K562 (cell line): Measurements from ENCODE around the gene MROH8. TPM values are rescaled to one million over a fixed set of nuclear protein-coding genes. Genes with fewer than 3 reads are reported as not detected.

Experiments
- ATAC-seq: fragments of 200-7000 bp; cut with Tn5 transposase; 3 replicates; pipeline ENCODE4 v1.9.1; 2020; ENCODE audit warnings: moderate library complexity
- BruUV-seq: library from RNA; stranded (reverse); fragments of 400-500 nt; replicated peaks from 2 replicates; lab custom pipeline; 2021; lab: Mats Ljungman, UMichigan
- CTCF ChIA-PET: fragments of 300-600 bp; formaldehyde crosslinking; extraction: SDS; loops from one replicate; lab custom pipeline; 2021; ENCODE audit warnings: low intra/inter-chr PET ratio; lab: Yijun Ruan, JAX
- POLR2A ChIA-PET: fragments of 300-600, 350-650 bp; sonication (Branson Sonifier 250); formaldehyde crosslinking; extraction: SDS; loops from one replicate; lab custom pipeline; 2021; ENCODE audit warnings: antibody characterized with exemption, inconsistent platforms; lab: Yijun Ruan, JAX
- DNase-seq, 4 experiments: peaks; one replicate each; pipeline versions ENCODE4 v3.0.0 to v3.0.0-alpha.2; 2011 to 2018; ENCODE audit warnings: low spot score in 3 of 4, mixed read lengths in 3 of 4; ENCODE audit errors: extremely low read depth in 1 of 4
- FAIRE-seq: peaks from 2 replicates; lab custom pipeline; 2011; peaks lifted over from hg19 to GRCh38; lab: Jason Lieb, UNC
- H2AFZ ChIP-seq: 2 replicates; pipeline ENCODE4 v1.6.0; 2011; ENCODE audit warnings: low read depth, low read length, control low read depth, inconsistent platforms
- H3K27ac ChIP-seq: fragments of 200-600 bp; 3 replicates; pipeline ENCODE4 v1.8.0; 2011; ENCODE audit warnings: low read depth, mild to moderate bottlenecking, control low read depth, inconsistent platforms, low read length, moderate library complexity, mixed read lengths; ENCODE audit errors: extremely low read depth
- H3K27me3 ChIP-seq, 2 experiments: fragments of 300-600 bp in 1 of 2; 2 replicates in 1 of 2; 3 replicates in 1 of 2; pipeline versions ENCODE4 v1.6.0 to v1.8.0; 2011; ENCODE audit warnings: inconsistent platforms in 2 of 2, low read length in 2 of 2, mild to moderate bottlenecking in 1 of 2, mixed read lengths in 1 of 2, moderate library complexity in 1 of 2; ENCODE audit not compliant: control insufficient read depth in 2 of 2, insufficient read depth in 2 of 2
- H3K36me3 ChIP-seq: fragments of 300-600 bp; 3 replicates; pipeline ENCODE4 v1.8.0; 2011; ENCODE audit warnings: mild to moderate bottlenecking, low read length, inconsistent platforms; ENCODE audit not compliant: control insufficient read depth, insufficient read depth
- H3K4me1 ChIP-seq, 2 experiments: fragments of 200-600 bp in 1 of 2; replicated peaks in 1 of 2; 2 replicates in 1 of 2; 3 replicates in 1 of 2; pipeline versions ENCODE4 v1.5.1 to v1.8.0; 2011; ENCODE audit warnings: inconsistent platforms in 2 of 2, low read length in 2 of 2, mild to moderate bottlenecking in 1 of 2, mixed read lengths in 1 of 2, moderate library complexity in 1 of 2; ENCODE audit not compliant: control insufficient read depth in 2 of 2, insufficient read depth in 2 of 2
- H3K4me2 ChIP-seq: 2 replicates; pipeline ENCODE4 v1.6.1; 2011; ENCODE audit warnings: low read length, control low read depth, inconsistent platforms, mixed read lengths; ENCODE audit not compliant: insufficient read depth
- H3K4me3 ChIP-seq: fragments of 200-600 bp; sonication (generic), shearing (Covaris generic); 2 replicates; pipeline ENCODE4 v1.5.1; 2016; ENCODE audit warnings: control low read depth, inconsistent platforms
- H3K79me2 ChIP-seq: fragments of 200-600 bp; 3 replicates; pipeline ENCODE4 v1.8.0; 2011; ENCODE audit warnings: low read length, inconsistent platforms; ENCODE audit not compliant: control insufficient read depth, insufficient read depth
- H3K9ac ChIP-seq, 2 experiments: 2 replicates each; pipeline versions ENCODE4 v1.6.0 to v1.6.1; 2011; ENCODE audit warnings: low read depth in 2 of 2, low read length in 2 of 2, control low read depth in 1 of 2, inconsistent platforms in 1 of 2, mild to moderate bottlenecking in 1 of 2, mixed read lengths in 1 of 2; ENCODE audit not compliant: insufficient read depth in 1 of 2
- H3K9me1 ChIP-seq: one replicate; pipeline ENCODE4 v1.6.0; 2011; ENCODE audit warnings: inconsistent platforms, mild to moderate bottlenecking, low read length, moderate library complexity; ENCODE audit not compliant: control insufficient read depth, insufficient read depth
- H3K9me3 ChIP-seq: replicated peaks from 2 replicates; pipeline ENCODE4 v1.5.1; 2011; ENCODE audit warnings: low read depth, low read length, inconsistent platforms; ENCODE audit not compliant: control insufficient read depth, insufficient read depth
- H4K20me1 ChIP-seq: replicated peaks from 2 replicates; pipeline ENCODE4 v1.6.1; 2011; ENCODE audit warnings: low read length, inconsistent platforms, mixed read lengths; ENCODE audit not compliant: control insufficient read depth, insufficient read depth
- GATAD2A ChIP-seq: fragments of 450-650 bp; IDR thresholded peaks from 2 replicates; pipeline ENCODE4 v1.6.1; 2017
- RBM39 ChIP-seq: fragments of 200-400 bp; formaldehyde crosslinking; optimal IDR thresholded peaks from 2 replicates; pipeline ENCODE3; 2018; ENCODE audit warnings: low read depth, low read length
- SAP30 ChIP-seq: fragments of 200-600 bp; sonication (generic); IDR thresholded peaks from 2 replicates; pipeline ENCODE4 v1.6.1; 2012; ENCODE audit warnings: borderline replicate concordance, low read depth, mild to moderate bottlenecking, moderate library complexity, low read length, control low read depth, inconsistent platforms; ENCODE audit not compliant: insufficient read depth, poor library complexity, severe bottlenecking
- SMARCA4 ChIP-seq: fragments of 450-650 bp; IDR thresholded peaks from 2 replicates; pipeline ENCODE4 v1.6.1; 2016
- TAF9B ChIP-seq: fragments of 450-650 bp; IDR thresholded peaks from 2 replicates; pipeline ENCODE4 v1.6.1; 2018; ENCODE audit warnings: mild to moderate bottlenecking; ENCODE audit not compliant: partially characterized antibody
- WGBS: fragments of 100-300 bp; shearing (Covaris generic); methylation state at CpG from one replicate; pipeline ENCODE4 v1.1.6; 2016; ENCODE audit warnings: low coverage, mixed read lengths; ENCODE audit not compliant: insufficient coverage; ENCODE audit errors: missing lambda C conversion rate; 5-methylcytosine and 5-hydroxymethylcytosine counted together
- in situ Hi-C: fragments of 300-500 bp; cut with MboI; formaldehyde crosslinking; loops from 4 replicates; pipeline ENCODE4 v1.15.0; 2018; ENCODE audit warnings: inconsistent platforms, mixed read lengths
- intact Hi-C: fragments of 100-400 bp; cut with micrococcal nuclease; formaldehyde crosslinking; loops from 2 replicates; pipeline ENCODE4 v1.14.2; 2022
- polyA plus RNA-seq, 8 experiments: library from polyadenylated mRNA; depleted of rRNA in 4 of 8; stranded (reverse) in 5 of 8; unstranded in 3 of 8; fragments of >200 nt; fragmentation: Nextera tagmentation in 2 of 8; fragmentation: Illumina TruSeq in 1 of 8; extraction: Ambion mirVana in 2 of 8; extraction: Trizol in 1 of 8; gene quantifications; 2 replicates each; pipeline versions ENCODE4 v1.2.1 to v1.2.3, GENCODE V29; 2011 to 2014; ENCODE audit warnings: inconsistent platforms in 1 of 8, missing spikeins in 1 of 8
- total RNA-seq, 7 experiments: library from RNA; depleted of rRNA in 6 of 7; stranded (reverse); fragments of >200 nt in 6 of 7; fragmentation: Illumina TruSeq in 2 of 7; extraction: Trizol in 2 of 7; gene quantifications; 2 replicates each; pipeline versions ENCODE4 v1.2.1 to v1.2.3, GENCODE V29; 2011 to 2021; ENCODE audit warnings: low replicate concordance in 1 of 7
- TF ChIP-seq, protein P1 (sequence below): fragments of 450-650 bp; IDR thresholded peaks from 2 replicates; pipeline ENCODE4 v1.6.1; 2016; ENCODE audit warnings: missing biosample characterization, missing genetic modification characterization

Gene MROH8
- total and polyA plus RNA-seq, 9 of the 15 experiments (the other 6 are each of a cell fraction or from before 2014, with no cell fraction given), result 0.21 to 1.5 (median 0.78) TPM

GRCh38 chr20:37189416-37190016, 10.2 kb upstream of the MROH8 start:
- Histone ChIP-seq H3K9me1 (peaks cover 2% of the 10 kb centered on the region), H3K4me3 (no peak overlapping the region), H3K36me3 (peaks cover 83% of the 10 kb centered on the region), H3K79me2 (peaks cover 92% of the 10 kb centered on the region), H3K4me2 (no peak overlapping the region), H3K27me3 (no peaks in the 10 kb centered on the region), H3K9me3 (no peaks in the 10 kb centered on the region), H3K27ac (no peak overlapping the region), H2AFZ (no peak overlapping the region), H3K4me1 (peaks cover 0 to 2% of the 10 kb centered on the region in 2 experiments; a peak in 1 of 5 replicates), H3K9ac (no peak overlapping the region), H4K20me1 (peaks cover 27% of the 10 kb centered on the region)
- no peak for FAIRE-seq
- POLR2A ChIA-PET, result interaction anchor here (0.5 to 5.6 kb wide), 5 partner anchors 11 to 127 kb away, joined by 3 to 35 read pairs (median 4); partner anchors contain the start of genes MROH8 and RPN2
- BruUV-seq, result no TSS peak
- intact Hi-C loops, result loop anchor here (5.0 kb wide), 1 partner anchor 47 kb away; no protein-coding TSS in a partner anchor
- no peak for DNase-seq
- CTCF ChIA-PET, result no interaction called here
- WGBS, result 71% methylated on average over 6 of the region's 6 CpGs
- no peak for ATAC-seq
- TF ChIP-seq SMARCA4, result no peak
- TF ChIP-seq SAP30, result no peak
- no peak for TF ChIP-seq RBM39
- TF ChIP-seq, protein P1, sequence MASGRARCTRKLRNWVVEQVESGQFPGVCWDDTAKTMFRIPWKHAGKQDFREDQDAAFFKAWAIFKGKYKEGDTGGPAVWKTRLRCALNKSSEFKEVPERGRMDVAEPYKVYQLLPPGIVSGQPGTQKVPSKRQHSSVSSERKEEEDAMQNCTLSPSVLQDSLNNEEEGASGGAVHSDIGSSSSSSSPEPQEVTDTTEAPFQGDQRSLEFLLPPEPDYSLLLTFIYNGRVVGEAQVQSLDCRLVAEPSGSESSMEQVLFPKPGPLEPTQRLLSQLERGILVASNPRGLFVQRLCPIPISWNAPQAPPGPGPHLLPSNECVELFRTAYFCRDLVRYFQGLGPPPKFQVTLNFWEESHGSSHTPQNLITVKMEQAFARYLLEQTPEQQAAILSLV (tag), result no peak
- no peak for TF ChIP-seq GATAD2A
- TF ChIP-seq TAF9B, result no peak
- in situ Hi-C loops, result no loop called here
